HL-60 (cell line): Measurements from ENCODE around the gene PTPRD.

Source experiments
- DNase-seq, 2 experiments: peaks; one replicate each; pipeline ENCODE4 v3.0.0-alpha.2; 2010 to 2020; ENCODE audit warnings: low read depth in 1 of 2, low spot score in 1 of 2
- H3K27ac ChIP-seq: fragments of 250-450 bp; sonication (Bioruptor Pico); replicated peaks from 2 replicates; pipeline ENCODE4 v1.5.1; 2020; ENCODE audit warnings: mild to moderate bottlenecking, moderate library complexity
- H3K27me3 ChIP-seq: fragments of 250-450 bp; sonication (Bioruptor Pico); 2 replicates; pipeline ENCODE4 v1.5.1; 2021; ENCODE audit warnings: mild to moderate bottlenecking, moderate library complexity; ENCODE audit not compliant: insufficient read depth, poor library complexity, severe bottlenecking
- H3K4me3 ChIP-seq: replicated peaks from 2 replicates; pipeline ENCODE4 v1.5.1; 2011; ENCODE audit warnings: mild to moderate bottlenecking, control low read depth, low read length; ENCODE audit not compliant: insufficient read depth
- CTCF ChIP-seq: IDR thresholded peaks from one replicate; pipeline ENCODE4 v1.5.1; 2011; ENCODE audit warnings: low read length, control low read depth, inconsistent platforms; ENCODE audit not compliant: insufficient read depth
- GABPA ChIP-seq: IDR thresholded peaks from 2 replicates; pipeline ENCODE4 v1.6.1; 2012; ENCODE audit warnings: low read depth
- POLR2AphosphoS5 ChIP-seq: IDR thresholded peaks from 2 replicates; pipeline ENCODE4 v1.6.1; 2012; ENCODE audit warnings: low read depth
- REST ChIP-seq: IDR thresholded peaks from 2 replicates; pipeline ENCODE4 v1.6.1; 2012; ENCODE audit warnings: low read depth; ENCODE audit not compliant: insufficient replicate concordance
- SPI1 ChIP-seq: IDR thresholded peaks from 2 replicates; pipeline ENCODE4 v1.6.1; 2012; ENCODE audit warnings: low read depth, mild to moderate bottlenecking, borderline replicate concordance

Gene PTPRD

GRCh38 chr9:8266861-8267260 lies 2345.9 kb downstream of the PTPRD start:
- H3K27me3 ChIP-seq: no peaks in the 10 kb centered on the region
- H3K27ac ChIP-seq: no peak overlapping the region
- TF ChIP-seq CTCF (no peak), GABPA (no peak)
- H3K4me3 ChIP-seq: no peak overlapping the region
- DNase-seq: no peak

- no peaks in the 10 kb centered on the region for H3K27me3 ChIP-seq
- no peak for DNase-seq
- no peak overlapping the region for H3K4me3 ChIP-seq
- no peak overlapping the region for H3K27ac ChIP-seq
- TF ChIP-seq SPI1 (no peak), GABPA (no peak), CTCF (no peak), REST (no peak), POLR2AphosphoS5 (no peak)
These were observed 2347.5 kb downstream of the PTPRD start for GRCh38 chr9:8265281-8265680.
